Left lung (tissue), 10 donors: ENCODE measurements around the gene MCAT. TPM values are rescaled to one million over a fixed set of nuclear protein-coding genes. Genes with fewer than 3 reads are reported as not detected.

Experiments
- ATAC-seq: fragments of 200-7000 bp; cut with Tn5 transposase; one replicate; pipeline ENCODE4 v1.9.1; 2020; ENCODE audit warnings: moderate library complexity
- DNase-seq, 4 donors: peaks; one replicate each; pipeline ENCODE4 v3.0.0-alpha.2; 2013 to 2020
- H3K27ac ChIP-seq, 2 donors: fragments of 200-600 bp; sonication (generic) in 1 of 2; one replicate each; pipeline versions ENCODE4 v1.5.0 to v1.8.0; 2020 to 2021
- H3K27me3 ChIP-seq, 2 donors: fragments of 200-600 bp; sonication (generic) in 1 of 2; one replicate each; pipeline versions ENCODE4 v1.5.0 to v1.8.0; 2020 to 2021
- H3K36me3 ChIP-seq, 2 donors: fragments of 200-600 bp; sonication (generic) in 1 of 2; one replicate each; pipeline versions ENCODE4 v1.5.0 to v1.8.0; 2020 to 2021
- H3K4me1 ChIP-seq, 2 donors: fragments of 200-600 bp; one replicate each; pipeline ENCODE4 v1.8.0; 2021
- H3K4me3 ChIP-seq, 2 donors: fragments of 200-600 bp; sonication (generic) in 1 of 2; one replicate each; pipeline versions ENCODE4 v1.5.0 to v1.8.0; 2020 to 2021; ENCODE audit warnings: mild to moderate bottlenecking in 1 of 2
- H3K9me3 ChIP-seq, 2 donors: fragments of 200-600 bp; sonication (generic) in 1 of 2; one replicate each; pipeline versions ENCODE4 v1.5.0 to v1.8.0; 2020 to 2021
- CTCF ChIP-seq, 2 donors: fragments of 200-600 bp; sonication (generic) in 1 of 2; IDR thresholded peaks; one replicate each; pipeline versions ENCODE4 v1.5.0 to v1.8.0; 2021; ENCODE audit warnings: antibody characterized with exemption in 2 of 2
- intact Hi-C, 2 donors: fragments of 100-400 bp; cut with DNase I; formaldehyde crosslinking; loops; one replicate each; pipeline versions ENCODE4 v1.11.2 to v1.14.2; 2022
- polyA plus RNA-seq, 6 donors: library from polyadenylated mRNA; unstranded; fragments of 120-200 nt; gene quantifications; one replicate each; pipeline ENCODE4 v1.2.1, GENCODE V29; 2013; ENCODE audit not compliant: insufficient read length in 6 of 6
- total RNA-seq, 2 donors: library from RNA; stranded (reverse); fragmentation: NEBNext Ultra II Directional; extraction: Animal tissue kit (Norgen Biotek cat#: 25700); gene quantifications; one replicate each; pipeline ENCODE4 v1.2.1, GENCODE V29; 2021
- donor health status: DM: no; HTN: yes; CAD: no.
- donor health status: DM: no; HTN: no; CAD: no.

Gene MCAT
- total and polyA plus RNA-seq, 8 donors, result 12.2 to 16.6 (median 15.4) TPM

- Histone ChIP-seq H3K36me3 (peaks cover 0 to 21% of the 10 kb centered on the region in 2 donors), H3K4me1 (peaks cover 0 to 84% of the 10 kb centered on the region in 2 donors), H3K9me3 (no peaks in the 10 kb centered on the region), H3K27me3 (no peaks in the 10 kb centered on the region), H3K27ac (peak overlapping the region in 1 of 2 donors; percentile 80), H3K4me3 (peak overlapping the region in 1 of 2 donors; percentile 64)
- intact Hi-C loops, result no loop called here
- DNase-seq (no peak), ATAC-seq (no peak)
- no peak for TF ChIP-seq CTCF (IDR thresholded peaks at IDR 0.05)
These were observed 10.7 kb upstream of the MCAT start for GRCh38 chr22:43153899-43154298.

GRCh38 chr22:43152357-43153071 is 9.3 kb upstream of the MCAT start:
- Histone ChIP-seq H3K4me1 (peaks cover 0 to 85% of the 10 kb centered on the region in 2 donors), H3K9me3 (no peaks in the 10 kb centered on the region), H3K27me3 (no peaks in the 10 kb centered on the region), H3K27ac (peak overlapping the region; percentile 77 to 95), H3K36me3 (peaks cover 0 to 18% of the 10 kb centered on the region in 2 donors), H3K4me3 (peak overlapping the region; percentile 64 to 97)
- ATAC-seq, result peak; percentile 84
- intact Hi-C loops, result no loop called here
- peak; percentile 19 to 94 (median 62) for DNase-seq
- no peak for TF ChIP-seq CTCF (IDR thresholded peaks at IDR 0.05)

GRCh38 chr22:43152003-43152356 is 8.8 kb upstream of the MCAT start:
- Histone ChIP-seq H3K4me3 (peak overlapping the region; percentile 64 to 97), H3K9me3 (no peaks in the 10 kb centered on the region), H3K27me3 (no peaks in the 10 kb centered on the region), H3K27ac (peak overlapping the region; percentile 77 to 95), H3K4me1 (peaks cover 0 to 82% of the 10 kb centered on the region in 2 donors), H3K36me3 (peaks cover 0 to 18% of the 10 kb centered on the region in 2 donors)
- DNase-seq, result no peak
- intact Hi-C loops, result no loop called here
- TF ChIP-seq CTCF (IDR thresholded peaks at IDR 0.05), result no peak
- ATAC-seq, result peak; percentile 5

GRCh38 chr22:43151251-43152002 is 8.2 kb upstream of the MCAT start, which contains the start of gene TSPO:
Gene TSPO, plus strand, starts transcription at chr22:43151559. Its CDS starts 7,680 bp downstream, at chr22:43159239.
- ATAC-seq (peak; percentile 86), DNase-seq (peak; percentile 43 to 95 (median 70))
- Histone ChIP-seq H3K36me3 (peaks cover 0 to 14% of the 10 kb centered on the region in 2 donors), H3K27ac (peak within 1 kb of the TSS; percentile 77 to 95), H3K4me3 (peak within 1 kb of the TSS; percentile 64 to 97), H3K9me3 (no peaks in the 10 kb centered on the region), H3K27me3 (no peaks in the 10 kb centered on the region), H3K4me1 (peaks cover 0 to 79% of the 10 kb centered on the region in 2 donors)
- no peak for TF ChIP-seq CTCF (IDR thresholded peaks at IDR 0.05)
- intact Hi-C loops, result no loop called here

- H3K36me3 ChIP-seq, result peaks cover 0 to 7% of the 10 kb centered on the region in 2 donors
- intact Hi-C loops, result no loop called here
- ATAC-seq, result no peak
These were observed 7.6 kb upstream of the MCAT start for GRCh38 chr22:43150731-43151206.

More at GRCh38 chr22:43150731-43151206, 7.6 kb upstream of the MCAT start:
- TF ChIP-seq CTCF (IDR thresholded peaks at IDR 0.05), result no peak
- Histone ChIP-seq H3K27ac (peak overlapping the region in 1 of 2 donors; percentile 95), H3K4me3 (peak overlapping the region; percentile 64 to 97), H3K27me3 (no peaks in the 10 kb centered on the region), H3K4me1 (peaks cover 0 to 79% of the 10 kb centered on the region in 2 donors), H3K9me3 (no peaks in the 10 kb centered on the region)
- peak in 1 of 4 donors; percentile 72 for DNase-seq
